ENCODE measurements around the gene SLC6A9.

SLC6A9 gene

DNA sequence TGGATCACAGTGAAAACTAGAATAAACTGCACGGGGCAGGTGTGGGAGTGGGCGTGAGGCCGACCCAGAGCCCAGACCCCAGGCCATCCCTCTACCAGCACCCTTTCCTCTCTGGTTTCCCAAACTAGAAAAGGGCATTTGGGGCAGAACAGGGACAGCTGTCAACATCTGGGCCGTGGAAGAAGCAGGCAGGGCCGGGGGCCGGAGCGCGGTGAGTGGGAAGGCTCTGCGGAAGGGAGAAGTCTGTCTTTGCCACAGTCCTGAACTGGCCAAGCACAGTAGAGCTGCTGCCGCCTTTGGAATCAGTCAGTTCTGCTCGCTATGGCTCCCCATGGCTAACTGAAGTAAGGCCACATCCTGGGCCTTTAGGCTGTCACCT is 33.3 kb downstream of the SLC6A9 start:
- no peak for DNase-seq

DNA sequence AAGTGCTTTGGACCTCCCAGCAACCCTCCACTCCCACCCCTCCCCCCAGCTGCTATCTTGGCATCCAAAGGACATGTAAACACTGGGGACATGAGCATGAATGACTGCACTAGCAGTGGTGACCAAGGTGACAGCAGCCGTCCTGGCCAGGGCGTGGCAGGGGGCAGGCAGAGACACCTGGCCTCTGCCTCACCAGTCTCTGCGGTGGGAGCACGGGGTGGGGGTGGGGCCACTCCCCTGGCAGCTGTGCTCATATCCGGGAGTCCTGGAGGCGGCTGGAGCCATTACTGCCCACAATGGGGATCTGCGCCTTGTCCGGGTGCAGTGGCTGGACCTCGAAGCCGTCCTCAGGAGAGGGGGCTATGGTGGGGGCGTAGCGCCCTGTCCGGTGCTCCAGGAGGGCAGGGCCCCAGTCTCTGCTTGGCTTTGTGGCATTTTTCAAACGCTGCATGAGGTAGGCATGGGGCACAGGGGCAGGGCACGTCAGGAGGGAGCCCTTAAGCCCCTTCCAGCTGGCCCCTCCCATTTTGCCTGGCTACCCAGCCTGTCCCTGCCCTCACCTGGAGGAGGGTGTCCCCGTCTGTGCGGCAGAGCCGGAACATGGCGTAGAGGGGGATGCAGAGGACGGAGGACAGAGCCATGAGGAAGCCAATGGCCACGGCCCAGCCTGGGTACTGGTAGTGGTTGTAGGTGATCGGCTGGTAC is 33.8 kb downstream of the SLC6A9 start:
- DNase-seq = no peak

DNA sequence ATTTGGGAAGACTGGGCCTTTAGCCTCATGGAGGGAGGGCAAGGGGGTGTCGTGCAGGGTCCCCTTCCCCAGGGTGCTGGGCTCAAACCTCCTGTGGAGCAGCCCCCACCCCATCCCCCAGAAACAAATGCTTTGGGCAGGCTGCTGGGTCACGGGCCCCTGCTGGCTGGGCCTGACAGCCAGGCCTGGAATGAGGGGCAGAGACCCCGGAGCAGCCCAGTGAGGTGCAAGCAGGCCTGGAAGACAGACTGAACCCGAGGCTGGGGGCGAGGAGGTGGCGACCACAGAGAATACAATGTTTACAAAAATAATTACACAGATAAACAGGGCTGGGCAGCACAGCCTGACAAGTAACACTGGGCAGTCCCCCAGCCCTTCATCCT is 34.5 kb downstream of the SLC6A9 start:
- peak; percentile 28 for DNase-seq

DNA sequence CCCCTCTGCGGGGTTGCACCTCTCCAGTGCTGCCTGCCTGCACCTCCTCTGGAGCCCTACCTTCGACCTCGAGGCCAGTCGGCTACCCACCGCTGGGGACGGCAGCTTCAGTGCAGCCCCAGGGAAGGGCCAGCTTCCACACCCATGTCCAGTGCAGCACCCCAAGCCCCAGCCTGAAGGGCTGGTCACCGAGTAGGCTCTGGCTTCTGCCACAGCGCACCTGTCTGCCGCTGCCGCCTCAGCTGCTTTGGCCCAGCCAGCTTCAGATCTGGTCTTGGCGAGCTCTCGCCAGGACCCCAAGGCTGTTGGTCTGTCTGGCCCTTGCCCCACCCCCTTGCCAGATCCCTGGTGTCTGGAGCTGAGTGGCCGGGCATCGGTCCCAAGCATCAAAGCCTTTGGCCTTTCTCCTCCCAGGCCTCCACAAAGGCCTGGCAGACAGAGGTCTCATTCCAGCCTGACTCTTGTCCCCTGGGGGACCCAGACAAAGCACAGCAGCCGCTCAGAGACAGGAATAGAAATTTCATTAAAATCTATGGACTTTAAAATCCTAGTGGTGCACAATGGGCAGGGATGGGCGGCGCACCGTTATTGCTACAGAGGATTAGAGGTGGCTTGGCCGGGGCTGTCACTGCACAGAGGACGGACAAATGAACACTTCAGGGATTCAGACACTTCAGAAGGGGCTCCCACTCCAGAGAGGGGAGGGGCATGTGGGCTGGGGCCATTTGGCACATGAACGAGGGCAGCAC is 35.1 kb downstream of the SLC6A9 start:
- peak; percentile 28 for DNase-seq

GRCh38 chr1:43994794-43995790 is 36.2 kb downstream of the SLC6A9 start:
- DNase-seq = no peak

DNA sequence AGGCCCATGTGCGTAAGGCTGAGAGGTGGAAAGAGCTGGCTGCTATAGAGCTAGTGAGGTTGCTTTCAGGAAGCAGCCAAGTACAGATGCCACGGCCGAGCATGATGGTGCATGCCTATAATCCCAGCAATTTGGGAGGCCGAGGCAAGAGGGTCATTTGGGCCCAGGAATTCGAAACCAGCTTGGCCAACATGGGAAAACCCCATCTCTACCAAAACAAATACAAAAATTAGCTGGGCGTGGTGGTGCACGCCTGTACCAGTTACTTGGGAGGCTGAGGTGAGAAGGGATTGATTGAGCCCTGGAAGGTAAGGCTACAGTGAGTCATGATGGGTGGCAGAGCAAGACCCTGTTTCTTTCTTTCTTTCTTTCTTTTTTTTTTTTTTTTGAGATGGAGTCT is 37.2 kb downstream of the SLC6A9 start:
- no peak for DNase-seq

- no peak for DNase-seq
These were observed 37.9 kb downstream of the SLC6A9 start for GRCh38 chr1:43993206-43993914.

DNA sequence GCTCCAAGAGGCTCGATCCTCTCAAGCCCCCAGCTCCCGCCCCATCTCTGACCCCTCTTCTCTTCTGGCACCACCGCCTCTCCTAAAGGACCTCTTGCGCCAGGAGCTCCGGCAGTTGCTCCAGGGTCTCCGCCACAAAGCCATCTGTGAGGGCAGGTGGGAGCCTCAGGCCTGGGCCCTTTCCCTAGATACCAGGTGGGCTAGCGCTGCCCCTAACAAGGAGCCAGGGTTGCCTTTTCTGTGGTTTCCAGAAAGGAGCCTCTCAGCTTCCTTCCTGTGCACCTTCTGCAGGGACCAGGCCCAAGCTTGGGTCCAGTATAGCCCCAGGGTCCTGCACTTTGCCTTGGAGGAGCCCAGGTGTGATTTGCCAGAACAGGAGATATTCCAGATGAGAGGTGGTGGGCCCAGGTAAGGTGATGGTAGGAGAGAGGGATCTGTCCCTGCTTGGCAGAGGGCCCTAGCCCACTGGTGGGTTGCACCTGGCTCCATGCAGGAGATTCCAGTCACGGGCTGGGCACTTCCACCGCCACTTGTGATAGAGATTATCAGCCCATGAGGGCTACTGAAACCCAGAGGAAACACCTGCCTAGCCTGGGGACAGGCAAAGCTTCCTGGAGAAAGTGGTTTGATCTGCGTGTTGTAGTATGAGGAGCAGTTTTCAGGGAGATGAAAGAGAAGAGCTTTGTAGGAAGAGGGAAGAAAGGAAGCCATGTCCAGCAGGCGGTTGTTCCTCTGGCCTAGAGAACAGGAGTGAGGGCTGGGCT is 38.8 kb downstream of the SLC6A9 start:
- no peak for DNase-seq

- peak; percentile 85 for DNase-seq
These were observed 39.6 kb downstream of the SLC6A9 start, which contains the start of gene CCDC24 for GRCh38 chr1:43991476-43992231. Gene CCDC24 (plus strand): TSS chr1:43991599. CDS start chr1:43991879, 280 bp downstream.

DNA sequence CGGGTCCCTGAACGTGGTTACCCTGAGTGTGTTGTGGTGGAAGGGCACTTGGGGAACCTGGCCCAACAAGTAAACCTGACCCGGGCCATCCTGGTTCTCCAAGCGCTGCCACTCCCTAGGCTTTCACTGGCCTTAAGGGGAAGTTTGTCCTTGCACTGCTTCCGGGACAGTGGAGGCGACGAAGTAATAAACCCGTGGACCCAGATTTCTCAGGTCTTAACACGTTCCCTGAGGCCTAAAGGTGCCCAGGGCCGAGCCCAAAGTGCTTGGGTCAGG is 40.1 kb downstream of the SLC6A9 start:
- DNase-seq = no peak

- DNase-seq = no peak
These were observed 40.7 kb downstream of the SLC6A9 start for GRCh38 chr1:43990271-43991199.

DNA sequence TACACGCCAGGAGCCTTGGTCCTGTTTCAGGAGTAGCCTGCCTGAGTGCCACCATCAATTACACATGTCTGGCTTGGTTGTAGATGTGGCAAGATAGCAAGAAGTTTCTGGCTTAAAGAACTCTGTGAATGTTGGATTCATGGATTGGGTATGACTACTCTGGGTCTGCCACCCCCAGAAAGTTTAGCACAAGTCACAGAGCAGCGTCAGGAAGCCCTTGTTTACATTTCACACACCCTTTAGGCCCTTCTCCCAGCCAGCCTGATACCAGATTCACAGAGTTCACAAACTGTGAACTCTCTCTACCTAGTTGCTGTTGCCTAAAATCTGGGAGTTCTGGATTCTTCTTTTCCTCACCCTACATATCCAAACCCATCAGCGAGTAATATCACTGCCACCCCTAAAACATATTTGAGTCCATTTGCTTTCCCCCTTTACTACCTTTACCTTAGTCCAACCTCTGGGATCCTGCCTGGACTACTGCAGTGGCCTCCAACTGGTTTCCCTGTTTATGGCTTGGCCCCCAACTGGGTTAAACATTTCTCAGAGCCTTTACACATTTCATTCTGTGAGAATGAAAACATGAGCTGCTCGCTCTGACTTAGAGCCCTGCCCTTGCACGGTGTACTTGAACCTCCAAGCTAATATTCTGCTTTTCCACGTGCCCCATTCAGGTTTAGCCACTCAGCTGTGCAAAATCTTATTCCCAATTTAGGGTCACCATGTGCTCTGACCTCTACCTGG is 43.9 kb downstream of the SLC6A9 start:
- DNase-seq = no peak

- DNase-seq = no peak
These were observed 44.5 kb downstream of the SLC6A9 start for GRCh38 chr1:43986712-43987111.

DNA sequence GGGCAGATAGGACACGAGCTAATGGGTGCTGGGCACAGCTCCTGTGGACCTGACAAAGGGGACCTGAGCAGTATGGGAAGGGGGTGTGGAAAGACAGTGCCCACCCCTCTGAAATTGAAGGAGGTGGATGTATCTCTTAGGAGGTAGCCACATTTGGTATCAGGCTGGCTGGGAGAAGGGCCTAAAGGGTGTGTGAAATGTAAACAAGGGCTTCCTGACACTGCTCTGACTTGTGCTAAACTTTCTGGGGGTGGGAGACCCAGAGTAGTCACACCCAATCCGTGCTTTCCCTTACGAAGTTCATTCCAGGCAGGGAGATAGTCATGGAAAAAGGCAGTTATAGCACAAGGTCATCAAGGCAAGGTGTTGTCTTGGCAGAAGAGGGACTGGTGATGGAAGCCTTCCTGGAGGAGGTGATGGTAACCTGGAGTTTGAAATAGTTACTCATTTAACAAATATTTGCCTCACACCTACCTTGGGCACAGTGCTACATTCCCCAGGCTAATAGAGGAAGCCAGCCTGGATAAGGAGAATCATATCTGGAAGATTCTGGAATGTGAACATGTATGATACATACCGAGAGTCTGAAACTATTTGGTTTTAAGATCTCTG is 45.2 kb downstream of the SLC6A9 start:
- no peak for DNase-seq

DNA sequence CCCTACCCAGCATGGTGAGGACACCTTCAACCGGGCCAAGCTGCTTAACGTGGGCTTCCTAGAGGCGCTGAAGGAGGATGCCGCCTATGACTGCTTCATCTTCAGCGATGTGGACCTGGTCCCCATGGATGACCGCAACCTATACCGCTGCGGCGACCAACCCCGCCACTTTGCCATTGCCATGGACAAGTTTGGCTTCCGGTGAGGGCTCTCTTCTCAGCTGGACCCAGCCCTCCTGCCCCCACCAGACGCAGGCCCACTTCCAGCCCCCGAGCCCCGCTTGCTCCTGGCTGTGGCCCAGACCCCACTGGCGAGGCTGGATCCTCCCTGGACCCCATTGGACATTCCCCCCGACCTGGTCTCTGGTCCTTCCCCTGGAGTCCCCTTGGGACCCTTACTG is 46.4 kb downstream of the SLC6A9 start:
- no peak for DNase-seq

DNA sequence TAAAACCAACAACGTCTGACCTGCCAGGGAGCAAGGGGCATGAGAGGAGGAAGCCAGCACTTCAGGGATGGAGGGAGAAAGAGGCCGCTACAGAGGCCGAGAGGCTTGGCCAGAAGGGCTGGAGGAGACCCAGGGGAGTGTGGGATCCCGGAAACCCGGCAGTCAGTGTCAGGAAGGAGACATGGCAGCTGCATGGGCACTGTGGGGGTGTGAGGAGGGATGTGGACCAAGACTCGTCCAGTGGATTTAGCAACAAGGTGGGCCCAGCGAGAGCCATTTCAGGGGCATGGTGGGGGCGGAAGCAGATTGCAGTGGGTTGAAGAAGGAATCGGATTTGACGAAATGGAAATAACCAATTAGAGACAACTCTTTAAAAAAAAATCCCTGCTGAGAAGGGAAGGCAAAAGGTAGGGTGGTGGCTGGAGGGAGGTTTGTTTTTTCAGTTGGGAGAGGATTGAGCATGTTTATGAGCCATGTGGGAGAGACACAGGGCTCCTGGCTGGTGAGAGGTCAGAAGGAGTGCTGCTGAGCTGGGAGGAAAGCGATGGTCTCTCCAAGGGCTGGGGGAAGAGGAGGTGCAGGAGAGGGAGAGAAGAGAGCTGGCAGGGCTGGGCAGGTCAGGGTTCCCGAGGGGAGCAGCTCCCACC is 47.9 kb downstream of the SLC6A9 start:
- DNase-seq = no peak

DNA sequence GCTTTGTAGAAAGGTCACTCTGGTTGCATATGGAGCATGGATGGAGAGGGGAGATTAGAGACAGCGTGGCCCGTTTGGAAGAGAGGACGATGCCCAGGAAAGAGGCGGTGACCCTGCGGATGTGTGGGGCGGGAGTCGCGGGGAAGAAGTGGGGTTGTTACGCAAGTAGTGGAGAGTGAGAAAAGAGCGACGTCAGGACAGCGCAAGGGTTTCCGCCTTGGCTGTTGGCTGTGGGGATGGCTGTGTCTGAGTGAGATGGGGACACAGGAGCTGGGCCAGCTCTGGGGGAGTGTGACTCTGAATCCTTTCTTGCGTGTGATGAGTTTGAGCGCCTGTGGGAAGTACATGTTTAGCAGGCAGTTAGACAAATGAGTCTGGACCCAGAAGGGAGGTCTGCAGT is 48.5 kb downstream of the SLC6A9 start:
- DNase-seq = no peak

GRCh38 chr1:43982241-43982640 is 49.0 kb downstream of the SLC6A9 start:
- no peak for DNase-seq

All from retina (tissue), 1 donor.